H1 (cell line): Measurements from ENCODE around the gene DOCK1. TPM values are rescaled to one million over a fixed set of nuclear protein-coding genes. Genes with fewer than 3 reads are reported as not detected.

Source experiments
- CTCF ChIA-PET: fragments of 300-600 bp; sonication (Branson Sonifier 250); formaldehyde crosslinking; loops from one replicate; lab custom pipeline; 2021; ENCODE audit not compliant: partially characterized antibody; lab: Charles Lee
- POLR2A ChIA-PET: fragments of 300-600 bp; sonication (Branson Sonifier 250); formaldehyde crosslinking; loops from one replicate; lab custom pipeline; 2021; ENCODE audit warnings: inconsistent platforms; ENCODE audit not compliant: partially characterized antibody; lab: Charles Lee
- DNase-seq, 2 experiments: peaks; one replicate each; pipeline versions ENCODE4 v3.0.0 to v3.0.0-alpha.2; 2010 to 2022; ENCODE audit warnings: low spot score in 2 of 2, low read depth in 1 of 2, mixed read lengths in 1 of 2
- FAIRE-seq: peaks from 2 replicates; lab custom pipeline; 2011; peaks lifted over from hg19 to GRCh38; lab: Jason Lieb, UNC
- H2AFZ ChIP-seq: 2 replicates; pipeline ENCODE4 v1.8.1; 2012; ENCODE audit warnings: low read length, inconsistent platforms
- H2AK5ac ChIP-seq: 2 replicates; pipeline ENCODE4 v1.6.1; 2013; ENCODE audit warnings: low read depth, low read length
- H2BK120ac ChIP-seq: replicated peaks from 2 replicates; pipeline ENCODE3; 2013; ENCODE audit warnings: low read depth, low read length, inconsistent platforms
- H2BK12ac ChIP-seq: 2 replicates; pipeline ENCODE4 v1.6.1; 2013; ENCODE audit warnings: low read depth, low read length
- H2BK15ac ChIP-seq: 2 replicates; pipeline ENCODE4 v1.6.1; 2013; ENCODE audit warnings: low read length
- H2BK20ac ChIP-seq: 2 replicates; pipeline ENCODE4 v1.6.1; 2013; ENCODE audit warnings: low read length
- H2BK5ac ChIP-seq: 2 replicates; pipeline ENCODE4 v1.6.1; 2013; ENCODE audit warnings: low read depth, low read length
- H3K14ac ChIP-seq: 2 replicates; pipeline ENCODE4 v1.6.1; 2013; ENCODE audit warnings: inconsistent platforms; ENCODE audit not compliant: insufficient read length
- H3K18ac ChIP-seq: 2 replicates; pipeline ENCODE4 v1.6.1; 2013; ENCODE audit warnings: low read length; ENCODE audit errors: extremely low read depth
- H3K23ac ChIP-seq: 2 replicates; pipeline ENCODE4 v1.6.1; 2013; ENCODE audit warnings: inconsistent platforms; ENCODE audit not compliant: insufficient read length
- H3K23me2 ChIP-seq: 2 replicates; pipeline ENCODE4 v1.6.1; 2013; ENCODE audit warnings: low read depth, low read length
- H3K27ac ChIP-seq: 2 replicates; pipeline ENCODE4 v1.6.1; 2011; ENCODE audit warnings: low read depth, low read length, inconsistent platforms
- H3K27me3 ChIP-seq, 4 experiments: replicated peaks in 1 of 4; 1 replicate in 1 of 4; 2 replicates in 3 of 4; pipeline versions ENCODE4 v1.6.1 to v1.8.1; 2011 to 2013; ENCODE audit warnings: low read length in 3 of 4, mild to moderate bottlenecking in 3 of 4, inconsistent platforms in 2 of 4, mixed read lengths in 2 of 4, moderate library complexity in 1 of 4; ENCODE audit not compliant: control insufficient read depth in 3 of 4, insufficient read depth in 3 of 4; ENCODE audit errors: extremely low read depth in 1 of 4
- H3K36me3 ChIP-seq, 4 experiments: 2 replicates each; pipeline versions ENCODE4 v1.6.1 to v1.8.1; 2011 to 2013; ENCODE audit warnings: mild to moderate bottlenecking in 4 of 4, low read length in 3 of 4, moderate library complexity in 2 of 4, control low read depth in 1 of 4, inconsistent platforms in 1 of 4; ENCODE audit not compliant: insufficient read depth in 4 of 4, control insufficient read depth in 2 of 4
- H3K4ac ChIP-seq: replicated peaks from 2 replicates; pipeline ENCODE3; 2013; ENCODE audit warnings: low read length, low read depth, mixed read lengths, inconsistent platforms; ENCODE audit not compliant: insufficient read length
- H3K4me1 ChIP-seq, 4 experiments: replicated peaks in 1 of 4; 1 replicate in 1 of 4; 2 replicates in 3 of 4; pipeline versions ENCODE4 v1.6.1 to v1.8.1; 2011 to 2013; ENCODE audit warnings: low read length in 3 of 4, inconsistent platforms in 2 of 4, mixed read lengths in 1 of 4; ENCODE audit not compliant: insufficient read depth in 4 of 4, control insufficient read depth in 3 of 4
- H3K4me2 ChIP-seq, 2 experiments: 2 replicates each; pipeline versions ENCODE4 v1.6.1 to v1.8.1; 2011 to 2013; ENCODE audit warnings: low read depth in 2 of 2, low read length in 2 of 2, control low read depth in 1 of 2, inconsistent platforms in 1 of 2, mild to moderate bottlenecking in 1 of 2; ENCODE audit not compliant: insufficient read depth in 1 of 2
- H3K4me3 ChIP-seq, 4 experiments: fragments of 200-600, 300-600 bp in 1 of 4; sonication (generic), shearing (Covaris generic), sonication (Bioruptor Twin) in 1 of 4; 2 replicates each; pipeline versions ENCODE4 v1.5.1 to v1.8.1; 2011 to 2016; ENCODE audit warnings: low read length in 4 of 4, low read depth in 3 of 4, control low read depth in 2 of 4, inconsistent platforms in 2 of 4, mild to moderate bottlenecking in 2 of 4, mixed read lengths in 1 of 4, moderate library complexity in 1 of 4; ENCODE audit not compliant: insufficient read depth in 2 of 4; ENCODE audit errors: extremely low read depth in 1 of 4
- H3K56ac ChIP-seq: replicated peaks from 2 replicates; pipeline ENCODE3; 2013; ENCODE audit warnings: low read depth, mild to moderate bottlenecking, mixed read lengths, low read length, inconsistent platforms; ENCODE audit not compliant: insufficient read length
- H3K79me1 ChIP-seq: 2 replicates; pipeline ENCODE4 v1.6.1; 2013; ENCODE audit warnings: low read depth, low read length, control low read depth
- H3K79me2 ChIP-seq, 2 experiments: 2 replicates each; pipeline versions ENCODE4 v1.6.1 to v1.8.1; 2012 to 2013; ENCODE audit warnings: low read length in 2 of 2, mild to moderate bottlenecking in 2 of 2, inconsistent platforms in 1 of 2; ENCODE audit not compliant: insufficient read depth in 2 of 2, control insufficient read depth in 1 of 2
- H3K9ac ChIP-seq, 4 experiments: replicated peaks in 1 of 4; 1 replicate in 1 of 4; 2 replicates in 3 of 4; pipeline versions ENCODE4 v1.6.1 to v1.8.1; 2011 to 2013; ENCODE audit warnings: low read depth in 3 of 4, low read length in 3 of 4, control low read depth in 2 of 4, mild to moderate bottlenecking in 2 of 4, moderate library complexity in 2 of 4, inconsistent platforms in 1 of 4; ENCODE audit errors: extremely low read depth in 1 of 4
- H3K9me3 ChIP-seq, 2 experiments: 2 replicates each; pipeline versions ENCODE4 v1.6.1 to v1.8.1; 2012 to 2013; ENCODE audit warnings: mild to moderate bottlenecking in 2 of 2, moderate library complexity in 2 of 2, control low read depth in 1 of 2, inconsistent platforms in 1 of 2, low read depth in 1 of 2, low read length in 1 of 2, mixed read lengths in 1 of 2; ENCODE audit not compliant: insufficient read depth in 2 of 2
- H4K20me1 ChIP-seq, 2 experiments: replicated peaks in 1 of 2; 2 replicates each; pipeline versions ENCODE3 to v1.8.1; 2011 to 2013; ENCODE audit warnings: inconsistent platforms in 2 of 2, low read length in 2 of 2, mild to moderate bottlenecking in 1 of 2; ENCODE audit not compliant: insufficient read depth in 2 of 2, control insufficient read depth in 1 of 2
- H4K5ac ChIP-seq: 2 replicates; pipeline ENCODE4 v1.6.1; 2013; ENCODE audit warnings: low read length, low read depth, mixed read lengths, inconsistent platforms; ENCODE audit not compliant: insufficient read length
- H4K8ac ChIP-seq: 2 replicates; pipeline ENCODE4 v1.8.0; 2013; ENCODE audit warnings: mild to moderate bottlenecking, moderate library complexity, low read length, inconsistent platforms; ENCODE audit not compliant: insufficient read depth; ENCODE audit errors: extremely low read depth
- H4K91ac ChIP-seq: replicated peaks from 2 replicates; pipeline ENCODE3; 2013; ENCODE audit warnings: low read length, mixed read lengths, inconsistent platforms; ENCODE audit not compliant: insufficient read length
- E2F6 ChIP-seq: IDR thresholded peaks from 2 replicates; pipeline ENCODE4 v1.6.1; 2012; ENCODE audit warnings: inconsistent platforms
- HDAC2 ChIP-seq, 2 experiments: fragments of 300-600 bp in 1 of 2; sonication (generic) in 1 of 2; IDR thresholded peaks; 2 replicates each; pipeline ENCODE4 v1.6.1; 2011 to 2012; ENCODE audit warnings: low read depth in 2 of 2, low read length in 2 of 2, mild to moderate bottlenecking in 2 of 2, moderate library complexity in 2 of 2, borderline replicate concordance in 1 of 2, inconsistent platforms in 1 of 2
- MAFK ChIP-seq: IDR thresholded peaks from 2 replicates; pipeline ENCODE4 v1.6.1; 2012; ENCODE audit warnings: low read depth, mild to moderate bottlenecking, improper control_type of control experiment, low read length
- RNF2 ChIP-seq: fragments of 200-900, 300-1000 bp; sonication (generic); IDR thresholded peaks from 2 replicates; pipeline ENCODE4 v1.7.1; 2016; ENCODE audit warnings: borderline replicate concordance, low read depth, mild to moderate bottlenecking, antibody characterized with exemption, low read length; ENCODE audit not compliant: poor library complexity, severe bottlenecking; ENCODE audit errors: missing control alignments
- WGBS, 2 experiments: shearing (Covaris generic) in 1 of 2; methylation state at CpG; one replicate each; pipeline versions ENCODE4 v1.1.6 to v1.1.7; 2013 to 2015; ENCODE audit warnings: low lambda C conversion rate in 2 of 2, mixed read lengths in 2 of 2, inconsistent platforms in 1 of 2, low coverage in 1 of 2, missing lambda C conversion rate in 1 of 2; ENCODE audit not compliant: insufficient replicate concordance in 2 of 2, insufficient coverage in 1 of 2, insufficient read length in 1 of 2; ENCODE audit errors: extremely low coverage in 1 of 2, missing lambda C conversion rate in 1 of 2; 5-methylcytosine and 5-hydroxymethylcytosine counted together
- polyA plus RNA-seq, 7 experiments: library from polyadenylated mRNA; depleted of rRNA in 3 of 7; stranded (reverse) in 5 of 7; unstranded in 2 of 7; fragments of >200 nt in 5 of 7; fragments of 200-250 nt in 2 of 7; gene quantifications; 1 replicate in 5 of 7; 2 replicates in 1 of 7; 4 replicates in 1 of 7; pipeline versions ENCODE4 v1.2.1 to v1.2.3, GENCODE V29; 2011 to 2013; ENCODE audit warnings: missing spikeins in 2 of 7, mixed read lengths in 2 of 7
- total RNA-seq: library from RNA; stranded (reverse); fragmentation: NEBNext Ultra II Directional; extraction: Animal tissue kit (Norgen Biotek cat#: 25700); gene quantifications from 2 replicates; pipeline ENCODE4 v1.2.1, GENCODE V29; 2021

DOCK1 gene
- total and polyA plus RNA-seq, 2 of the 8 experiments (the other 6 are each of a cell fraction or from before 2014, with no cell fraction given) = 11.6 to 53.0 TPM

- Histone ChIP-seq H3K27ac (no peak overlapping the region), H2BK120ac (no peak overlapping the region), H3K23ac (no peak overlapping the region), H3K56ac (no peak overlapping the region), H2BK5ac (no peak overlapping the region), H3K4ac (no peak overlapping the region), H3K18ac (no peak overlapping the region), H2BK12ac (no peak overlapping the region), H3K23me2 (no peaks in the 10 kb centered on the region), H2BK20ac (no peak overlapping the region), H3K79me1 (peaks cover 3% of the 10 kb centered on the region; the same call in 1 of the 2 replicates), H3K9me3 (no peaks in the 10 kb centered on the region), H2AFZ (no peak overlapping the region), H3K4me1 (peaks cover 4 to 21% (median 14%) of the 10 kb centered on the region in 4 experiments), H4K20me1 (peaks cover 3 to 9% of the 10 kb centered on the region in 2 experiments), H4K91ac (no peak overlapping the region), H4K5ac (no peak overlapping the region), H3K36me3 (no peaks in the 10 kb centered on the region), H4K8ac (no peak overlapping the region), H3K14ac (no peak overlapping the region), H3K79me2 (no peaks in the 10 kb centered on the region), H3K4me2 (no peak overlapping the region), H3K4me3 (no peak overlapping the region), H3K27me3 (no peaks in the 10 kb centered on the region), H2BK15ac (no peak overlapping the region), H3K9ac (no peak overlapping the region), H2AK5ac (no peak overlapping the region)
- ChIA-PET POLR2A (no interaction called here), CTCF (interaction anchor here (0.6 to 1.2 kb wide), 2 partner anchors 9 to 18 kb away, joined by 4 read pairs; no protein-coding TSS in a partner anchor)
- TF ChIP-seq MAFK = no peak
- TF ChIP-seq HDAC2 (IDR thresholded peaks at IDR 0.05; ENCODE audit: borderline replicate concordance in 1 of 2, low read depth in 2 of 2, low read length in 2 of 2) = no peak
- no peak for TF ChIP-seq RNF2
- TF ChIP-seq E2F6 = no peak
- 89% methylated on average over 15 of the region's 15 CpGs; no CpG with 5 or more reads in 1 of the 2 experiments for WGBS, 2 experiments
- no peak for FAIRE-seq
- DNase-seq = no peak
These were observed 243.1 kb downstream of the DOCK1 start for GRCh38 chr10:127148066-127148932.
